Measurements from ENCODE around the gene CTNND2.

GRCh38 chr5:11044581-11044980, 859.7 kb downstream of the CTNND2 start:
- TF ChIP-seq POLR2A (IDR thresholded peaks at IDR 0.05; ENCODE audit: low read depth, low read length) (no peak), CTCF (IDR thresholded peaks at IDR 0.05 in 2 of 3, conservative IDR thresholded peaks at IDR 0.05 in 1 of 3; ENCODE audit: control insufficient read depth in 2 of 3, extremely low read depth in 1 of 3, insufficient read depth in 1 of 3, low read depth in 3 of 3, low read length in 3 of 3) (no peak), CHD4 (IDR thresholded peaks at IDR 0.05) (no peak), SP1 (IDR thresholded peaks at IDR 0.05; ENCODE audit: low read depth, low read length) (no peak), REST (IDR thresholded peaks at IDR 0.05; ENCODE audit: low read depth, low read length) (no peak), POLR2AphosphoS5 (IDR thresholded peaks at IDR 0.05; ENCODE audit: low read length) (no peak)

All from GM12878 (cell line).